ENCODE measurements around the gene PPP1R1B. TPM values are rescaled to one million over a fixed set of nuclear protein-coding genes. Genes with fewer than 3 reads are reported as not detected.

The PPP1R1B gene
- polyA plus RNA-seq, 1 donor (not counting 4 experiments of a cell fraction or from before 2014, with no cell fraction given): 0.18 TPM

- no peaks in the 10 kb centered on the region for H4K20me1 ChIP-seq (ENCODE audit: control insufficient read depth, extremely low read depth, insufficient read depth, low read length)
- no peak overlapping the region for H3K9ac ChIP-seq (ENCODE audit: control insufficient read depth, extremely low read depth, insufficient read depth, low read length)
- H3K79me2 ChIP-seq (ENCODE audit: control insufficient read depth, insufficient read depth, low read length): no peaks in the 10 kb centered on the region
- H3K4me2 ChIP-seq (ENCODE audit: control insufficient read depth, extremely low read depth, insufficient read depth, low read depth, low read length): no peak overlapping the region
- H3K9me1 ChIP-seq (ENCODE audit: control insufficient read depth, extremely low read depth, insufficient read depth, low read length): no peaks in the 10 kb centered on the region
- TF ChIP-seq EZH2 (IDR thresholded peaks at IDR 0.05; ENCODE audit: low read length) (no peak), CTCF (optimal IDR thresholded peaks at IDR 0.05 in 1 of 3, IDR thresholded peaks at IDR 0.05 in 1 of 3, conservative IDR thresholded peaks at IDR 0.05 in 1 of 3; ENCODE audit: extremely low read depth in 1 of 3, insufficient read depth in 2 of 3, low read length in 3 of 3) (no peak)
- no peaks in the 10 kb centered on the region for H3K36me3 ChIP-seq (ENCODE audit: control insufficient read depth in 2 of 2, extremely low read depth in 1 of 2, insufficient read depth in 2 of 2, low read length in 2 of 2)
- no peak for FAIRE-seq
- dilution Hi-C loops (cut with MboI; ENCODE audit: extremely low pct_ligation_motif_present, low sequenced_read_pairs): no loop called here
- no peak overlapping the region for H3K27ac ChIP-seq (ENCODE audit: control insufficient read depth, insufficient read depth, low read length)
- peaks cover 5% of the 10 kb centered on the region for H3K27me3 ChIP-seq (ENCODE audit: control insufficient read depth, extremely low read depth, insufficient read depth, low read length)
- H3K4me3 ChIP-seq (ENCODE audit: control insufficient read depth in 2 of 3, extremely low read depth in 1 of 3, insufficient read depth in 2 of 3, low read depth in 1 of 3, low read length in 3 of 3): no peak overlapping the region
- H3K4me1 ChIP-seq (ENCODE audit: control insufficient read depth, extremely low read depth, insufficient read depth, low read length): no peaks in the 10 kb centered on the region
- DNase-seq (ENCODE audit: low read depth, low spot score): no peak
- no peak overlapping the region for H2AFZ ChIP-seq (ENCODE audit: control insufficient read depth, low read length)
- no peaks in the 10 kb centered on the region for H3K9me3 ChIP-seq (ENCODE audit: control insufficient read depth, low read depth, low read length)
Measured at GRCh38 chr17:39676198-39676819, 49.6 kb downstream of the PPP1R1B start.

- DNase-seq (ENCODE audit: low read depth, low spot score) (no peak), FAIRE-seq (no peak)
- no peaks in the 10 kb centered on the region for H3K9me1 ChIP-seq (ENCODE audit: control insufficient read depth, extremely low read depth, insufficient read depth, low read length)
- H2AFZ ChIP-seq (ENCODE audit: control insufficient read depth, low read length): no peak overlapping the region
- no peak overlapping the region for H3K4me3 ChIP-seq (ENCODE audit: control insufficient read depth in 2 of 3, extremely low read depth in 1 of 3, insufficient read depth in 2 of 3, low read depth in 1 of 3, low read length in 3 of 3)
- H3K4me2 ChIP-seq (ENCODE audit: control insufficient read depth, extremely low read depth, insufficient read depth, low read depth, low read length): no peak overlapping the region
- no peak overlapping the region for H3K27ac ChIP-seq (ENCODE audit: control insufficient read depth, insufficient read depth, low read length)
- dilution Hi-C loops (cut with MboI; ENCODE audit: extremely low pct_ligation_motif_present, low sequenced_read_pairs): no loop called here
- H3K9me3 ChIP-seq (ENCODE audit: control insufficient read depth, low read depth, low read length): no peaks in the 10 kb centered on the region
- no peaks in the 10 kb centered on the region for H3K36me3 ChIP-seq (ENCODE audit: control insufficient read depth in 2 of 2, extremely low read depth in 1 of 2, insufficient read depth in 2 of 2, low read length in 2 of 2)
- no peak overlapping the region for H3K9ac ChIP-seq (ENCODE audit: control insufficient read depth, extremely low read depth, insufficient read depth, low read length)
- no peaks in the 10 kb centered on the region for H3K27me3 ChIP-seq (ENCODE audit: control insufficient read depth, extremely low read depth, insufficient read depth, low read length)
- no peaks in the 10 kb centered on the region for H4K20me1 ChIP-seq (ENCODE audit: control insufficient read depth, extremely low read depth, insufficient read depth, low read length)
- no peak for TF ChIP-seq CTCF (optimal IDR thresholded peaks at IDR 0.05 in 1 of 3, IDR thresholded peaks at IDR 0.05 in 1 of 3, conservative IDR thresholded peaks at IDR 0.05 in 1 of 3; ENCODE audit: extremely low read depth in 1 of 3, insufficient read depth in 2 of 3, low read length in 3 of 3)
- no peak for TF ChIP-seq EZH2 (IDR thresholded peaks at IDR 0.05; ENCODE audit: low read length)
- no peaks in the 10 kb centered on the region for H3K79me2 ChIP-seq (ENCODE audit: control insufficient read depth, insufficient read depth, low read length)
- no peaks in the 10 kb centered on the region for H3K4me1 ChIP-seq (ENCODE audit: control insufficient read depth, extremely low read depth, insufficient read depth, low read length)
Measured at GRCh38 chr17:39677072-39677471, 50.3 kb downstream of the PPP1R1B start.
